Gastrocnemius medialis (tissue), 4 donors: ENCODE results near the gene ZNF521.

Experiments
- CTCF ChIP-seq, 5 experiments: fragments of 450-650 bp in 3 of 5; fragments of 200-600 bp in 2 of 5; sonication (generic) in 2 of 5; IDR thresholded peaks in 4 of 5; conservative IDR thresholded peaks in 1 of 5; 1 replicate in 4 of 5; 2 replicates in 1 of 5; pipeline ENCODE4 v1.5.1; 2016 to 2019; ENCODE audit warnings: antibody characterized with exemption in 5 of 5, mild to moderate bottlenecking in 3 of 5, moderate library complexity in 3 of 5
- POLR2A ChIP-seq, 2 donors: fragments of 450-650 bp; IDR thresholded peaks; one replicate each; pipeline ENCODE4 v1.6.1; 2017; ENCODE audit warnings: antibody characterized with exemption in 2 of 2, mild to moderate bottlenecking in 2 of 2, moderate library complexity in 2 of 2

- TF ChIP-seq POLR2A (IDR thresholded peaks at IDR 0.05) (no peak), CTCF (IDR thresholded peaks at IDR 0.05 in 4 of 5, conservative IDR thresholded peaks at IDR 0.05 in 1 of 5) (no peak)
These were observed 95.5 kb downstream of the ZNF521 start for GRCh38 chr18:25256439-25256838.
